Uterus (tissue), 4 donors: ENCODE measurements around the gene RAD54L. TPM values are rescaled to one million over a fixed set of nuclear protein-coding genes. Genes with fewer than 3 reads are reported as not detected.
"Not testable (repeated sequence)": the region's sequence is repeated elsewhere in the genome, so short reads cannot be mapped to it uniquely, and the experiment has no call there.

ENCODE experiments used
- DNase-seq, 2 donors: peaks; one replicate each; pipeline ENCODE4 v3.0.0-alpha.2; 2019 to 2020
- H3K27ac ChIP-seq, 2 donors: fragments of 200-600 bp; sonication (generic); 1 replicate in 1 of 2; 2 replicates in 1 of 2; pipeline ENCODE4 v1.5.1; 2016 to 2018
- H3K27me3 ChIP-seq, 2 donors: fragments of 200-600 bp; sonication (generic); one replicate each; pipeline ENCODE4 v1.5.1; 2018 to 2019; ENCODE audit warnings: control low read depth in 1 of 2
- H3K36me3 ChIP-seq, 2 donors: fragments of 200-600 bp; sonication (generic); one replicate each; pipeline ENCODE4 v1.5.1; 2019; ENCODE audit warnings: control low read depth in 1 of 2
- H3K4me1 ChIP-seq, 2 donors: fragments of 200-600 bp; sonication (generic); one replicate each; pipeline ENCODE4 v1.5.1; 2018 to 2019; ENCODE audit warnings: control low read depth in 1 of 2
- H3K4me3 ChIP-seq, 2 donors: fragments of 200-600 bp; sonication (generic); 1 replicate in 1 of 2; 2 replicates in 1 of 2; pipeline ENCODE4 v1.5.1; 2018 to 2019; ENCODE audit warnings: mild to moderate bottlenecking in 1 of 2
- H3K9me3 ChIP-seq, 2 donors: fragments of 200-600 bp; sonication (generic); one replicate each; pipeline ENCODE4 v1.5.1; 2019; ENCODE audit warnings: control low read depth in 1 of 2
- POLR2A ChIP-seq, 2 donors: fragments of 450-650 bp; IDR thresholded peaks; one replicate each; pipeline ENCODE4 v1.6.1; 2016; ENCODE audit warnings: antibody characterized with exemption in 2 of 2, mild to moderate bottlenecking in 1 of 2, moderate library complexity in 1 of 2
- intact Hi-C: fragments of 100-400 bp; cut with DNase I; formaldehyde crosslinking; loops from one replicate; pipeline ENCODE4 v1.15.1; 2023; ENCODE audit warnings: low total_unique reads
- total RNA-seq, 4 donors: library from RNA; depleted of rRNA in 3 of 4; stranded (reverse); fragments of >200 nt in 3 of 4; gene quantifications; one replicate each; pipeline versions ENCODE4 v1.1.0 to v1.2.4, GENCODE V29; 2014 to 2023
- TF ChIP-seq, protein P1 (sequence below), 4 experiments: fragments of 200-600 bp in 2 of 4; fragments of 450-650 bp in 2 of 4; sonication (generic) in 2 of 4; IDR thresholded peaks; one replicate each; pipeline ENCODE4 v1.5.1; 2016 to 2019; ENCODE audit warnings: antibody characterized with exemption in 4 of 4, mild to moderate bottlenecking in 2 of 4, moderate library complexity in 1 of 4
- donor health status: DM: yes; HTN: yes; CAD: no.

The RAD54L gene
- total RNA-seq, 4 donors from 2014 or later, result 1.2 to 7.3 TPM; not detected in 2

DNA sequence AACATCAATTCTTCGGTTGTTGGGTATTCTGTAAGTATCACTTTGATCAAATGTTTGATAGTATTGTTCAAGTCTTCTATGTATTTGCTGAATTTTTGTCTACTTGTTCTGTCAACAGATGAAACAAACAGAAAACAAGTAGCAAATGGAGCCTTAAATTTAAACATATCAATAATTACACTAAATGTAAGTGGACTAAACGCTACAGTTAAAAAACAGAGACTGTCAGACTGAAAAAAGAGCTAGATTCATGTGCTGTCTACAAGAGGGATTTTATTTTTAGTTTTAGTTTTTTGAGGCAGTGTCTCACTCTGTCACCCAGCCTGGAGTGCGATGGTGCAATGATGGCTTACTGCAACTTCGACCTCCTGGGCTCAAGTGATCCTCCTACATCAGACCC, 10.7 kb upstream of the RAD54L start:
- Histone ChIP-seq H3K27ac (no peak overlapping the region), H3K36me3 (no peaks in the 10 kb centered on the region), H3K4me3 (no peak overlapping the region), H3K27me3 (no peaks in the 10 kb centered on the region), H3K4me1 (no peaks in the 10 kb centered on the region), H3K9me3 (no peaks in the 10 kb centered on the region)
- DNase-seq, result no peak
- TF ChIP-seq, protein P1, sequence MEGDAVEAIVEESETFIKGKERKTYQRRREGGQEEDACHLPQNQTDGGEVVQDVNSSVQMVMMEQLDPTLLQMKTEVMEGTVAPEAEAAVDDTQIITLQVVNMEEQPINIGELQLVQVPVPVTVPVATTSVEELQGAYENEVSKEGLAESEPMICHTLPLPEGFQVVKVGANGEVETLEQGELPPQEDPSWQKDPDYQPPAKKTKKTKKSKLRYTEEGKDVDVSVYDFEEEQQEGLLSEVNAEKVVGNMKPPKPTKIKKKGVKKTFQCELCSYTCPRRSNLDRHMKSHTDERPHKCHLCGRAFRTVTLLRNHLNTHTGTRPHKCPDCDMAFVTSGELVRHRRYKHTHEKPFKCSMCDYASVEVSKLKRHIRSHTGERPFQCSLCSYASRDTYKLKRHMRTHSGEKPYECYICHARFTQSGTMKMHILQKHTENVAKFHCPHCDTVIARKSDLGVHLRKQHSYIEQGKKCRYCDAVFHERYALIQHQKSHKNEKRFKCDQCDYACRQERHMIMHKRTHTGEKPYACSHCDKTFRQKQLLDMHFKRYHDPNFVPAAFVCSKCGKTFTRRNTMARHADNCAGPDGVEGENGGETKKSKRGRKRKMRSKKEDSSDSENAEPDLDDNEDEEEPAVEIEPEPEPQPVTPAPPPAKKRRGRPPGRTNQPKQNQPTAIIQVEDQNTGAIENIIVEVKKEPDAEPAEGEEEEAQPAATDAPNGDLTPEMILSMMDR (IDR thresholded peaks at IDR 0.05), result no peak
- no peak for TF ChIP-seq POLR2A (IDR thresholded peaks at IDR 0.05)
- intact Hi-C loops, result no loop called here

DNA sequence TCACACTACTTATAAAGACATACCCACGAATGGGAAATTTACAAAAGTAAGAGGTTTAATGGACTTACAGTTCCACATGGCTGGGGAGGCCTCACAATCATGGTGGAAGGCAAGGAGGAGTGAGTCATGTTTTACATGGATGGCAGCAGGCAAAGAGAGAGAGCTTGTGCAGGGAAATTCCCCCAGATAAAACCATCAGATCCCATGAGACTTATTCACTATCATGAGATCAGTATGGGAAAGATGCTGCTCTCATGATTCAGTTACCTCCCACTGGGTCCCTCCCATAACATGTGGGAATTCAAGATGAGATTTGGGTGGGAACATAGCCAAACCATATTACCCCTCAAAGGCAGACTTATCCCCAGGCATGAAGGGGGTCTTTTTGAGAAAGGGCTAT, 8.7 kb upstream of the RAD54L start:
- H3K4me1 ChIP-seq, DNase-seq, H3K9me3 ChIP-seq, H3K27ac ChIP-seq, H3K4me3 ChIP-seq, H3K27me3 ChIP-seq, intact Hi-C loops, H3K36me3 ChIP-seq: not testable (repeated sequence)

DNA sequence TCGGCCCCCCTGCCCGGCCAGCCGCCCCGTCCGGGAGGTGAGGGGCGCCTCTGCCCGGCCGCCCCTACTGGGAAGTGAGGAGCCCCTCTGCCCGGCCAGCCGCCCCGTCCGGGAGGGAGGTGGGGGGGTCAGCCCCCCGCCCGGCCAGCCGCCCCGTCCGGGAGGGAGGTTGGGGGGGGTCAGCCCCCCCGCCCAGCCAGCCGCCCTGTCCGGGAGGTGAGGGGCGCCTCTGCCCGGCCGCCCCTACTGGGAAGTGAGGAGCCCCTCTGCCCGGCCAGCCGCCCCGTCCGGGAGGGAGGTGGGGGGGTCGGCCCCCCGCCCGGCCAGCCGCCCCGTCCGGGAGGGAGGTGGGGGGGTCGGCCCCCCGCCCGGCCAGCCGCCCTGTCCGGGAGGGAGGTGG, 5.8 kb upstream of the RAD54L start:
- H3K36me3 ChIP-seq, H3K4me1 ChIP-seq, H3K4me3 ChIP-seq, DNase-seq, H3K9me3 ChIP-seq, H3K27ac ChIP-seq, intact Hi-C loops, H3K27me3 ChIP-seq: not testable (repeated sequence)

DNA sequence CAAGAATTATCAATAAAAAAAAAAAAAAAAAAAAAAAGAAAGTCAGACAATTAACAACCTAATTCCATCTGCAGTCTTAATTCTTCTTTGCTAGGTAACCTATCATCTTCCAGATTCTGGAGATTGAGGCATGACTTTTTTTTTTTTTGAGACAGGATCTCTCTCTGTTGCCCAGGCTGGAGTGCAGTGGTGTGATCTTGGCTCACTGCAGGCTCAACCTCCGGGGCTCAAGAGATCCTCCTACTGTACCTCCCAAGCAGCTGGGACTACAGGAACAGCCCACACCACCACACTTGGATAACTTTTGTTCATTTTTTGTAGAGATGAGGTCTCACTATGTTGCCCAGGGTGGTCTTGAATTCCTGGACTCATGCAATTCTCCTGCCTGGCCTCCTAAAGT, 4.6 kb upstream of the RAD54L start:
- Histone ChIP-seq H3K4me3 (no peak overlapping the region), H3K9me3 (no peaks in the 10 kb centered on the region), H3K27ac (no peak overlapping the region), H3K36me3 (no peaks in the 10 kb centered on the region), H3K27me3 (no peaks in the 10 kb centered on the region), H3K4me1 (no peaks in the 10 kb centered on the region)
- no peak for DNase-seq
- no peak for TF ChIP-seq POLR2A (IDR thresholded peaks at IDR 0.05)
- TF ChIP-seq, protein P1 (IDR thresholded peaks at IDR 0.05), result no peak
- intact Hi-C loops, result no loop called here

DNA sequence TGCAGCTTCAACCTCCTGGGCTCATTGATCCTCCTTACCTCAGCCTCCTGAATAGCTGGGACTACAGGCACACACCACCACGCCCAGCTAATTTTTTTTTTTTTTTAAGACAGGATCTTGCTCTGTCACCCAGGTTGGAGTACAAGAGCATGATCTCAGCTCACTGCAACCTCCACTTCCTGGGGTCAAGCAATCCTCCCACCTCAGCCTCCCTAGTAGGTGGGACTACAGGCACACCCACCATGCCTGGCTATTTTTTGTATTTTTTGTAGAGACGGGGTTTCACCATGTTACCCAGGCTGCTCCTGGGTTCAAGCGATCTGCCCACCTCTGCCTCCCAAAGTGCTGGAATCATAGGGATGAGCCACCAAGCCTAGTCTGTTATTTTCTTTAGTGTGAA, 3.7 kb upstream of the RAD54L start:
- DNase-seq, H3K4me3 ChIP-seq, H3K9me3 ChIP-seq, H3K4me1 ChIP-seq, intact Hi-C loops, H3K36me3 ChIP-seq, H3K27me3 ChIP-seq, H3K27ac ChIP-seq: not testable (repeated sequence)

DNA sequence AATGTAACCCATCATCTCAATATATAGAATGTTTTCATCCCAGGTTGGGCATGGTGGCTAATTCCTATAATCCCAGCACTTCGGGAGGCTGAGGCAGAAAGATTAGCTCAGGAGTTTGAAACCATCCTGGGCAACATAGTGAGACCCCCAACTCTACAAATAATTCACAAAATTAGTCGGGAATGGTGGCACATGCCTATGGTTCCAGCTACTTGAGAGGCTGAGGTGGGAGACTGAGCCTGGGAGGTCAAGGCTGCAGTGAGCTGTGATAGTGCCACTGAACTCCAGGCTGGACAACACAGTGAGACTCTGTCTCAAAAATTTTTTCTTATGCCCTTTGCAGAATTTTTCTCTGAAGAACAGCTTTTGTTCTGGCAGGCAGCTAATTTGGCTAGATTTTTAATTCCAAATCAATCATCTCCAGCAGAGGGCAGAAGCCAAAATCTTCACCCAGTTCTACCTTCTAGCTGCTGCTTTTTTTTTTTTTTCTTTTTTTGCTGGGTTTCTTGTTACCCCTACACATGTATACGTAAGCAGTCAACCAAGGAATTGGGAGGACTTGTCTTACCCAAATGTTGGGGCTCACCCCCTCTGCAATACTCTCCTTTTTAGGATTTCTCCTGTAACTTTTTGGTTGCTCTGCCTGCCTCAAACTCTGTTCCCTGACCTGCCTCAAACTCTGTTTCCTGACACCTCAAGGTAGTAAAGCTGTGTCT, 2.7 kb upstream of the RAD54L start:
- intact Hi-C loops, result no loop called here
- H3K27ac ChIP-seq, result no peak overlapping the region
- H3K4me1 ChIP-seq, result no peaks in the 10 kb centered on the region
- H3K27me3 ChIP-seq, result no peaks in the 10 kb centered on the region
- DNase-seq, result no peak
- no peak overlapping the region for H3K4me3 ChIP-seq
- no peaks in the 10 kb centered on the region for H3K36me3 ChIP-seq
- TF ChIP-seq, protein P1 (IDR thresholded peaks at IDR 0.05), result peak in 1 of 4 experiments; percentile 12
- no peak for TF ChIP-seq POLR2A (IDR thresholded peaks at IDR 0.05)
- H3K9me3 ChIP-seq, result no peaks in the 10 kb centered on the region

DNA sequence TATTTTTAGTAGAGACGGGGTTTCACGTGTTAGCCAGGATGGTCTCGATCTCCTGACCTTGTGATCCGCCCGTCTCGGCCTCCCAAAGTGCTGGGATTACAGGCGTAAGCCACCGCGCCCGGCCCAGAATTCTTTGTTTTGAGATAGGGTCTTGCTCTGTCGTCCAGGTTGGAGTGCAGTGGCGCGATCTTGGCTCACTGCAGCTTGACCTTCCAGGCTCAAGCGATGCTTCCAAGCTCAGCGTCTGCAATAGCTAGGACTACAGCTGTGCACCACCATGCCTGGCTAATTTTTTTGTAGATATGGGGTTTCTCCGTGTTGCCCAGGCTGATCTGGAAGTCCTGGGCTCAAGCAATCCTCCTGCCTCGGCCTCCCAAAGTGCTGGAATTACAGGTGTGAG, 1.4 kb upstream of the RAD54L start:
- H3K27ac ChIP-seq, H3K4me3 ChIP-seq, H3K36me3 ChIP-seq, H3K9me3 ChIP-seq, intact Hi-C loops, H3K4me1 ChIP-seq, H3K27me3 ChIP-seq: not testable (repeated sequence)
- peak in 1 of 2 donors; percentile 16 for DNase-seq
